Mesenchymal stem cell (in vitro differentiated cells and primary cell): ENCODE measurements around the gene STRA8.
"Not testable (repeated sequence)": the region's sequence is repeated elsewhere in the genome, so short reads cannot be mapped to it uniquely, and the experiment has no call there.

ENCODE experiments used
- DNase-seq: peaks from one replicate; pipeline ENCODE4 v3.0.0-alpha.2; 2013
- H2AFZ ChIP-seq: one replicate; pipeline ENCODE4 v1.6.1; 2013; ENCODE audit warnings: low read depth, mild to moderate bottlenecking, control low read depth, inconsistent platforms, low read length, moderate library complexity
- H2AK5ac ChIP-seq: 2 replicates; pipeline ENCODE4 v1.6.1; 2013; ENCODE audit warnings: low read length, moderate library complexity, mild to moderate bottlenecking, inconsistent platforms; ENCODE audit not compliant: severe bottlenecking
- H2BK120ac ChIP-seq: one replicate; pipeline ENCODE4 v1.6.1; 2013; ENCODE audit warnings: low read depth, mild to moderate bottlenecking, inconsistent platforms, low read length, moderate library complexity
- H2BK12ac ChIP-seq, 2 experiments: one replicate each; pipeline ENCODE4 v1.6.1; 2013; ENCODE audit warnings: inconsistent platforms in 2 of 2, low read length in 2 of 2, mild to moderate bottlenecking in 2 of 2, moderate library complexity in 2 of 2, control low read depth in 1 of 2
- H2BK15ac ChIP-seq: one replicate; pipeline ENCODE4 v1.6.1; 2013; ENCODE audit warnings: mild to moderate bottlenecking, low read depth, inconsistent platforms; ENCODE audit not compliant: poor library complexity, severe bottlenecking
- H2BK5ac ChIP-seq: 2 replicates; pipeline ENCODE4 v1.6.1; 2013; ENCODE audit warnings: low read depth, mild to moderate bottlenecking, low read length, control low read depth, inconsistent platforms; ENCODE audit not compliant: poor library complexity, severe bottlenecking
- H3K14ac ChIP-seq, 2 experiments: one replicate each; pipeline ENCODE4 v1.6.1; 2013; ENCODE audit warnings: inconsistent platforms in 2 of 2, low read length in 2 of 2, control low read depth in 1 of 2, mild to moderate bottlenecking in 1 of 2, moderate library complexity in 1 of 2
- H3K18ac ChIP-seq, 2 experiments: one replicate each; pipeline ENCODE4 v1.6.1; 2013; ENCODE audit warnings: inconsistent platforms in 2 of 2, low read length in 2 of 2, control low read depth in 1 of 2, low read depth in 1 of 2, mild to moderate bottlenecking in 1 of 2
- H3K23ac ChIP-seq, 2 experiments: one replicate each; pipeline ENCODE4 v1.6.1; 2013; ENCODE audit warnings: inconsistent platforms in 2 of 2, low read length in 2 of 2, mild to moderate bottlenecking in 2 of 2, moderate library complexity in 2 of 2, control low read depth in 1 of 2
- H3K27ac ChIP-seq: 2 replicates; pipeline ENCODE4 v1.5.1; 2013; ENCODE audit warnings: mild to moderate bottlenecking, moderate library complexity, low read length, control low read depth, inconsistent platforms; ENCODE audit not compliant: poor library complexity, severe bottlenecking
- H3K27me3 ChIP-seq, 2 experiments: 2 replicates each; pipeline versions ENCODE4 v1.6.1 to v1.7.0; 2013; ENCODE audit warnings: low read length in 2 of 2, mild to moderate bottlenecking in 2 of 2, moderate library complexity in 2 of 2, control low read depth in 1 of 2, inconsistent platforms in 1 of 2; ENCODE audit not compliant: control insufficient read depth in 1 of 2, insufficient read depth in 1 of 2
- H3K36me3 ChIP-seq, 2 experiments: 2 replicates each; pipeline versions ENCODE4 v1.6.1 to v1.7.0; 2013; ENCODE audit warnings: low read length in 2 of 2, control low read depth in 1 of 2, inconsistent platforms in 1 of 2, low read depth in 1 of 2, mild to moderate bottlenecking in 1 of 2; ENCODE audit not compliant: insufficient read depth in 2 of 2, control insufficient read depth in 1 of 2
- H3K4ac ChIP-seq, 2 experiments: one replicate each; pipeline ENCODE4 v1.6.1; 2013; ENCODE audit warnings: inconsistent platforms in 2 of 2, low read length in 2 of 2, mild to moderate bottlenecking in 2 of 2, moderate library complexity in 2 of 2, control low read depth in 1 of 2, low read depth in 1 of 2
- H3K4me1 ChIP-seq: 2 replicates; pipeline ENCODE4 v1.6.1; 2013; ENCODE audit warnings: low read depth, low read length, control low read depth; ENCODE audit not compliant: control insufficient read depth, insufficient read depth
- H3K4me2 ChIP-seq: 2 replicates; pipeline ENCODE4 v1.6.1; 2013; ENCODE audit warnings: low read length, mild to moderate bottlenecking, inconsistent platforms; ENCODE audit not compliant: poor library complexity, severe bottlenecking
- H3K4me3 ChIP-seq, 2 experiments: 2 replicates each; pipeline versions ENCODE4 v1.5.1 to v1.7.0; 2013; ENCODE audit warnings: low read length in 2 of 2, mild to moderate bottlenecking in 2 of 2, control low read depth in 1 of 2, low read depth in 1 of 2; ENCODE audit not compliant: insufficient read depth in 1 of 2
- H3K79me1 ChIP-seq: replicated peaks from 2 replicates; pipeline ENCODE4 v1.6.1; 2013; ENCODE audit warnings: mild to moderate bottlenecking, control low read depth, low read length, inconsistent platforms; ENCODE audit not compliant: poor library complexity, severe bottlenecking
- H3K9ac ChIP-seq: 2 replicates; pipeline ENCODE4 v1.7.0; 2013; ENCODE audit warnings: mild to moderate bottlenecking, low read length, moderate library complexity
- H3K9me3 ChIP-seq: 2 replicates; pipeline ENCODE4 v1.7.0; 2013; ENCODE audit warnings: mild to moderate bottlenecking, low read length; ENCODE audit not compliant: control insufficient read depth
- H4K8ac ChIP-seq: one replicate; pipeline ENCODE4 v1.6.1; 2013; ENCODE audit warnings: inconsistent platforms, mild to moderate bottlenecking, low read length, moderate library complexity
- H4K91ac ChIP-seq: one replicate; pipeline ENCODE4 v1.6.1; 2013; ENCODE audit warnings: mild to moderate bottlenecking, low read length, inconsistent platforms
- WGBS: methylation state at CpG from one replicate; pipeline ENCODE4 v1.1.7; 2013; ENCODE audit warnings: mixed read lengths; 5-methylcytosine and 5-hydroxymethylcytosine counted together

Gene STRA8

DNA sequence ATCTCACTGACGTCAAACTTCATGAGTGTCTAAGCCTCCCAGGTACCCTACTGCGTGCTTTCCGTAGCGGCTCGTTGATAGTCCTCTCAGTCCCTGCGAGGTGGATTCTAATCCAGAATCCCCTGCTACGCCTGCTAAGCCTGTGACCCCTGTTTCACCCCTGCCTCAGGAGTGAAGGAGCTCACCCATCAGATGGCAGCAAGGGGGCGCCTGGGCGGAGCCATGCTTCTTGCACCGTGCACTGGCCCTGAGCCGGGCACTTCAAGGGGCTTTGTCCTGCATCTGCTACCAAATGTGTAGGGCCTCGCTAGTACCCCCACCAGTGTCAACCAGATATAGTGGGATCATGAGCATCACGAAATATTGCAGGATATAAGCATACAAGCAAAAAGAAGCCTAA, 918 bp upstream of the STRA8 start:
- Histone ChIP-seq H2BK15ac (no peak overlapping the region), H3K4me1 (peaks cover 9% of the 10 kb centered on the region), H3K4me3 (no peak overlapping the region), H3K27ac (no peak overlapping the region), H3K36me3 (no peaks in the 10 kb centered on the region), H3K9ac (no peak overlapping the region), H3K18ac (no peak overlapping the region), H3K79me1 (no peaks in the 10 kb centered on the region), H2BK120ac (no peak overlapping the region), H2BK12ac (no peak overlapping the region), H2AFZ (no peak overlapping the region), H4K91ac (no peak overlapping the region), H4K8ac (no peak overlapping the region), H3K14ac (no peak overlapping the region), H3K4me2 (no peak overlapping the region), H2BK5ac (no peak overlapping the region), H3K4ac (no peak overlapping the region), H3K27me3 (no peaks in the 10 kb centered on the region), H2AK5ac (no peak overlapping the region), H3K23ac (no peak overlapping the region), H3K9me3 (no peaks in the 10 kb centered on the region)
- 89% methylated on average over 13 of the region's 13 CpGs for WGBS
- DNase-seq = no peak

GRCh38 chr7:135234095-135234494, 457 bp downstream of the STRA8 start:
- H3K4me2 ChIP-seq, H4K8ac ChIP-seq, H2BK5ac ChIP-seq, H4K91ac ChIP-seq, H3K4me3 ChIP-seq, H2AK5ac ChIP-seq, H3K18ac ChIP-seq, H3K79me1 ChIP-seq, H2BK15ac ChIP-seq, H2BK120ac ChIP-seq, DNase-seq, H2BK12ac ChIP-seq, H3K27me3 ChIP-seq, H3K9ac ChIP-seq, H3K14ac ChIP-seq, H2AFZ ChIP-seq, H3K36me3 ChIP-seq, H3K4ac ChIP-seq, H3K4me1 ChIP-seq, H3K27ac ChIP-seq, H3K23ac ChIP-seq, H3K9me3 ChIP-seq: not testable (repeated sequence)
- 95% methylated on average over 13 of the region's 14 CpGs for WGBS

DNA sequence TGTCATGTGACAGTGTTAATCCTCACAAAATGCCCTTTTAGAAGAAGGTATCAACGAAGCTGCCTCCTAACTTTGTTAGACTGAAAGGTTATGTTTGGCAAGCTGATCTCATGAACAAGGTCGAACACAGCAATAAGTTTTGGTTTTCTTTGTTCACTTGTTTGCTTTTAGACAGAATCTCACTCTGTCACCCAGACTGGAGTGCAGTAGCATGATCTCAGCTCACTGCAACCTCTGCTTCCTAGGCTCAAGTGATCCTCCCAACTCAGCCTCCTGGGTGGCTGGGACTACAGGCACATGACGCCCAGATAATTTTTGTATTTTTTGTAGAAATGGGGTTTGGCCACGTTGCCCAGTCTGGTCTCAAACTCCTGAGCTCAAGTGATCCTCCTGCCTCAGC, 1.1 kb downstream of the STRA8 start:
- H3K9ac ChIP-seq = no peak overlapping the region
- DNase-seq = no peak
- no peak overlapping the region for H3K23ac ChIP-seq
- no peak overlapping the region for H2BK120ac ChIP-seq
- no peak overlapping the region for H3K4ac ChIP-seq
- H3K4me2 ChIP-seq = no peak overlapping the region
- no peak overlapping the region for H2AFZ ChIP-seq
- H3K18ac ChIP-seq = no peak overlapping the region
- H4K8ac ChIP-seq = no peak overlapping the region
- peak overlapping the region; percentile 41 for H2AK5ac ChIP-seq
- H3K27me3 ChIP-seq = peaks cover 0 to 5% of the 10 kb centered on the region in 2 experiments
- H2BK15ac ChIP-seq = no peak overlapping the region
- H3K4me1 ChIP-seq = peaks cover 9% of the 10 kb centered on the region
- H3K79me1 ChIP-seq = no peaks in the 10 kb centered on the region
- no peak overlapping the region for H2BK5ac ChIP-seq
- H2BK12ac ChIP-seq = no peak overlapping the region
- no peak overlapping the region for H3K14ac ChIP-seq
- no peaks in the 10 kb centered on the region for H3K9me3 ChIP-seq
- no peak overlapping the region for H3K27ac ChIP-seq
- H3K36me3 ChIP-seq = no peaks in the 10 kb centered on the region
- 76% methylated on average over 4 of the region's 4 CpGs for WGBS
- no peak overlapping the region for H4K91ac ChIP-seq
- H3K4me3 ChIP-seq = no peak overlapping the region

- no peak overlapping the region for H4K91ac ChIP-seq
- no peak overlapping the region for H3K4me2 ChIP-seq
- H3K14ac ChIP-seq = no peak overlapping the region
- H3K9me3 ChIP-seq = no peaks in the 10 kb centered on the region
- H2AK5ac ChIP-seq = peak overlapping the region; percentile 20
- H3K4ac ChIP-seq = no peak overlapping the region
- no peak overlapping the region for H2BK15ac ChIP-seq
- H2AFZ ChIP-seq = no peak overlapping the region
- DNase-seq = no peak
- H3K27ac ChIP-seq = no peak overlapping the region
- H3K27me3 ChIP-seq = peaks cover 0 to 15% of the 10 kb centered on the region in 2 experiments
- no peak overlapping the region for H3K4me3 ChIP-seq
- peaks cover 9% of the 10 kb centered on the region for H3K4me1 ChIP-seq
- no peaks in the 10 kb centered on the region for H3K36me3 ChIP-seq
- H2BK120ac ChIP-seq = no peak overlapping the region
- H3K18ac ChIP-seq = no peak overlapping the region
- H3K23ac ChIP-seq = no peak overlapping the region
- 91% methylated on average over 4 of the region's 5 CpGs for WGBS
- no peak overlapping the region for H3K9ac ChIP-seq
- H2BK12ac ChIP-seq = no peak overlapping the region
- H3K79me1 ChIP-seq = no peaks in the 10 kb centered on the region
- no peak overlapping the region for H4K8ac ChIP-seq
- H2BK5ac ChIP-seq = no peak overlapping the region
These were observed 2.2 kb downstream of the STRA8 start for GRCh38 chr7:135235841-135236240.
